Activated naive CD4-positive, alpha-beta T cell treated with anti-CD3 and anti-CD28 coated beads for 36 hours (primary cell): Measurements from ENCODE around the gene DDA1. TPM values are rescaled to one million over a fixed set of nuclear protein-coding genes. Genes with fewer than 3 reads are reported as not detected.

Experiments
- CTCF ChIA-PET: fragments of 350-600 bp; sonication (Branson Sonifier 250); formaldehyde crosslinking; loops from one replicate; lab custom pipeline; 2021; ENCODE audit warnings: antibody characterized with exemption; lab: Charles Lee
- DNase-seq: peaks from one replicate; pipeline ENCODE4 v3.0.0-alpha.2; 2020
- H3K27ac Mint-ChIP-seq: one replicate; pipeline ENCODE4 v1.8.0; 2021; ENCODE audit warnings: mild to moderate bottlenecking, mixed read lengths
- H3K27me3 Mint-ChIP-seq: one replicate; pipeline ENCODE4 v1.8.0; 2021; ENCODE audit warnings: low read depth, mixed read lengths
- H3K36me3 Mint-ChIP-seq: one replicate; pipeline ENCODE4 v1.8.0; 2021; ENCODE audit warnings: low read depth, mixed read lengths
- H3K4me1 Mint-ChIP-seq: one replicate; pipeline ENCODE4 v1.8.0; 2021; ENCODE audit warnings: low read depth, mixed read lengths
- H3K4me3 Mint-ChIP-seq: one replicate; pipeline ENCODE4 v1.8.0; 2021; ENCODE audit warnings: mild to moderate bottlenecking, moderate library complexity, mixed read lengths
- H3K9me3 Mint-ChIP-seq: one replicate; pipeline ENCODE4 v1.8.0; 2021; ENCODE audit warnings: mixed read lengths
- intact Hi-C: fragments of 100-400 bp; cut with micrococcal nuclease; formaldehyde crosslinking; loops from one replicate; pipeline ENCODE4 v1.15.1; 2023
- total RNA-seq, 2 experiments: library from RNA; stranded (reverse); gene quantifications; one replicate each; pipeline ENCODE4 v1.2.3, GENCODE V29; 2021

DDA1 gene
- total RNA-seq, 2 experiments from 2014 or later = 26.2 to 28.6 TPM

DNA sequence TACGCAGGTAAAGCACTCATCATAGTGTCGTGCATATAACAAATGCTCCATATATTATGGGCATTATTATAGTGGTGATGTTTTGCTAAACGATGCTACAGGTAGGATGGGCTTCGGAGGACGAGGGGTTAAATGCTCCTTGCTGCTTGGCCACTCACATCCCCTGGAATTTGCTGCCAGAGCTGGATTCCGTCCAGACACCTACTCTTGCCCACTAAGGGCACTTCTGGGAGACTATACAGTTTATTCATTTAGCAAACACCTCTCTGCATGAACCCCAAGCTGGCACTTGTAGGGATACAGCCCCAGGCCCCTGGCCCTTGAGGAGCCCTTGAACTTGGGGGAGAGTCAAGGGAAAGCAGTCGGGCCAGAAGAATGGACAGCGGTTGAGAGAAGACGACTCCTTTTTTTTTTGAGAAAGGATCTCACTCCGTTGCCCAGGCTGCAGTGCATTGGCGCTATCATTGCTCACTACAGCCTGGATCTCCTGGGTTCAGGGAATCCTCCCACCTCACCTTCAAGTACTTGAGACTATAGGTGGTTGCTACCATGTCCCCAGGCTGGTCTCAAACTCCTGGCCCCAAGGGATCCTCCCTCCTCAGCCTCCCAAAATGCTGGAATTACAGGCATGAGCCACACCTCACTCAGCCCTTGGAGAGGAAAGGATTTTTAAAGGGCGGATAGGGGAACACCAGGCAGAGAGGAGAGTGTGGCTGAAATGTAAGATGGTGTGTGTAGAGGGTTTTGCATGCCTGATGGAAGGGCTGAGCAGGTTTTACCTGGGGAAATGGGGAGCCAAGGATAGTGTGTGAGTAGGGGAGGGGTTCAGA, 4.8 kb upstream of the DDA1 start:
- peak overlapping the region; percentile 88 for H3K27ac Mint-ChIP-seq
- peaks cover 41% of the 10 kb centered on the region for H3K4me1 Mint-ChIP-seq
- H3K4me3 Mint-ChIP-seq = peak overlapping the region; percentile 89
- no peaks in the 10 kb centered on the region for H3K27me3 Mint-ChIP-seq
- no peaks in the 10 kb centered on the region for H3K9me3 Mint-ChIP-seq
- H3K36me3 Mint-ChIP-seq = no peaks in the 10 kb centered on the region
- CTCF ChIA-PET = interaction anchor here (0.6 to 2.5 kb wide), 10 partner anchors 10 to 644 kb away, joined by 3 to 10 read pairs (median 6); no protein-coding TSS in a partner anchor
- intact Hi-C loops = loop anchor here (1.0 to 10.0 kb wide), 7 partner anchors 12 to 470 kb away; partner anchors contain the start of genes BABAM1, GTPBP3 and PGLS
- no peak for DNase-seq

DNA sequence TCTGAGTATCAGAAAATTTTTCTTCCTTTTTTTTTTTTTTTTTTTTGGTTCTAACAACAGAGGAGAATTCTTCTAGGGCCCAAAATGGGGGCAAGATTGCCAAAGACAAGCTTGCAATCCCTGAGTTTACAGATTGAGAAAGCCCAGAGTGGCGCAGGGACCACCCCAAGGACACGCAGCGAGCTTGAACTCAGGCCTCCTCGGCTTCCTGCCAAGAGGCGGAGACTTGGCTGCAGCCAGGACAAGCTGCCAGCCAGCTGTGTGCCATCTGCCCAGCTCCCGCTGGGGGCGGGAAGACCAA, 4.2 kb upstream of the DDA1 start:
- CTCF ChIA-PET = interaction anchor here (0.6 to 1.3 kb wide), 8 partner anchors 11 to 1820 kb away, joined by 3 to 7 read pairs (median 6); no protein-coding TSS in a partner anchor
- H3K36me3 Mint-ChIP-seq = no peaks in the 10 kb centered on the region
- H3K27ac Mint-ChIP-seq = peak overlapping the region; percentile 88
- no peaks in the 10 kb centered on the region for H3K27me3 Mint-ChIP-seq
- no peak for DNase-seq
- H3K4me3 Mint-ChIP-seq = peak overlapping the region; percentile 89
- intact Hi-C loops = loop anchor here (1.0 to 10.0 kb wide), 7 partner anchors 13 to 470 kb away; partner anchors contain the start of genes BABAM1, GTPBP3 and PGLS
- no peaks in the 10 kb centered on the region for H3K9me3 Mint-ChIP-seq
- peaks cover 42% of the 10 kb centered on the region for H3K4me1 Mint-ChIP-seq

DNA sequence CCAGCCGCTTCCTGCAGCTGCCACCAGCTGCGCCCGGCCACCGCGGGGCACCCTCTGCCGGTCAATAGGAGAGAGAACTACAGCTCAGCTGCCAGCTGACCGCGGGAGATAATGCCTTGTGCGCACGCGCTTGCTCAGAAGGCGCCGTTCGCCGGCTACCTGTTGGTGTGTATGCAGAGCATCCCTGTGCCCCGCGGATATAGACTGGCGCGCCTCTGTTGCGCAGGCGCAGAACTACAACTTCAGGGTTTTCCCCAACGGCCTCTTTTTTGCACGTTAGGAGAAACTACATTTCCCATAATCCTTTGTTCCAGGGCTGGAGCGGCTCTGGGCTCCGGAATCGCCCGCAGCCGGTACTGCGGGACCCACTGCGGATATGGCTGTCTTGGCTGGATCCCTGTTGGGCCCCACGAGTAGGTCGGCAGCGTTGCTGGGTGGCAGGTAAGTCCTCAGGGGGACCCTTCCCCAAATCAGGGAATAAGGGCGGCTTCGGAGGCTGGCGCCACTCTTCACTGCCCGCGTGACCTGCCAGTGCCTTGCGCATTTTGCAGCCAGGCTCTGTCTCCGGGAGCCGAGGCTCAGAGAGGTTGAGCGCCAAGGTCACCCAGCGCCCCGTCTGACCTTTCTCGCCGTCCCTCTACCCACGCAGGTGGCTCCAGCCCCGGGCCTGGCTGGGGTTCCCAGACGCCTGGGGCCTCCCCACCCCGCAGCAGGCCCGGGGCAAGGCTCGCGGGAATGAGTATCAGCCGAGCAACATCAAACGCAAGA, 3.7 kb upstream of the DDA1 start, which contains the start of gene MRPL34:
MRPL34 (plus strand) TSS at position 356 of the 768 bp plus-strand sequence; CDS start at position 377, 21 bp downstream.
- intact Hi-C loops = loop anchor here (1.0 to 10.0 kb wide), 7 partner anchors 13 to 471 kb away; partner anchors contain the start of genes BABAM1, GTPBP3 and PGLS
- H3K27ac Mint-ChIP-seq = peak within 1 kb of the TSS; percentile 88
- peak; percentile 97 for DNase-seq
- no peaks in the 10 kb centered on the region for H3K36me3 Mint-ChIP-seq
- H3K9me3 Mint-ChIP-seq = no peaks in the 10 kb centered on the region
- H3K27me3 Mint-ChIP-seq = no peaks in the 10 kb centered on the region
- CTCF ChIA-PET = interaction anchor here (0.6 to 1.3 kb wide), 9 partner anchors 12 to 1819 kb away, joined by 3 to 7 read pairs (median 6); no protein-coding TSS in a partner anchor
- peaks cover 48% of the 10 kb centered on the region for H3K4me1 Mint-ChIP-seq
- H3K4me3 Mint-ChIP-seq = peak within 1 kb of the TSS; percentile 89

DNA sequence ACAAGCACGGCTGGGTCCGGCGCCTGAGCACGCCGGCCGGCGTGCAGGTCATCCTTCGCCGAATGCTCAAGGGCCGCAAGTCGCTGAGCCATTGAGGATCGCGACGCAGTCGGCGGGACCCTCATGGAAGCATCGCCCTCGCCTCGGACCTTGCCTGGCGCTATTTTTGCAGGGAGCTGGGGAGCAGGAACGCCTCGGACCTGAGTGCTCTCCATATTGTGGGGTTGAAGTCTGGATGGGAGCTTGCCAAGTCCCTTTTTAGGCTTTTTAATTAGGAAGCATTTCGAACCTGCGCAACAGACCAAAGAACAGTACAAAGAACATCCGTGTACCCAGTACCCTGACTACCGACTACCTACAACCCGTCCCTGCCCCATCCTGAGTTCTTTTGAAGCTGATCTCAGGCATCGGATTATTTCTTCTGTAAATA, 3.1 kb upstream of the DDA1 start:
- intact Hi-C loops = loop anchor here (5.0 to 10.0 kb wide), 2 partner anchors 206 to 471 kb away; partner anchors contain the start of gene PGLS
- no peaks in the 10 kb centered on the region for H3K36me3 Mint-ChIP-seq
- CTCF ChIA-PET = interaction anchor here (1.0 kb wide), 1 partner anchor 79 kb away, joined by 5 read pairs; no protein-coding TSS in a partner anchor
- H3K27ac Mint-ChIP-seq = peak overlapping the region; percentile 88
- H3K9me3 Mint-ChIP-seq = no peaks in the 10 kb centered on the region
- peak overlapping the region; percentile 89 for H3K4me3 Mint-ChIP-seq
- no peak for DNase-seq
- no peaks in the 10 kb centered on the region for H3K27me3 Mint-ChIP-seq
- peaks cover 54% of the 10 kb centered on the region for H3K4me1 Mint-ChIP-seq

DNA sequence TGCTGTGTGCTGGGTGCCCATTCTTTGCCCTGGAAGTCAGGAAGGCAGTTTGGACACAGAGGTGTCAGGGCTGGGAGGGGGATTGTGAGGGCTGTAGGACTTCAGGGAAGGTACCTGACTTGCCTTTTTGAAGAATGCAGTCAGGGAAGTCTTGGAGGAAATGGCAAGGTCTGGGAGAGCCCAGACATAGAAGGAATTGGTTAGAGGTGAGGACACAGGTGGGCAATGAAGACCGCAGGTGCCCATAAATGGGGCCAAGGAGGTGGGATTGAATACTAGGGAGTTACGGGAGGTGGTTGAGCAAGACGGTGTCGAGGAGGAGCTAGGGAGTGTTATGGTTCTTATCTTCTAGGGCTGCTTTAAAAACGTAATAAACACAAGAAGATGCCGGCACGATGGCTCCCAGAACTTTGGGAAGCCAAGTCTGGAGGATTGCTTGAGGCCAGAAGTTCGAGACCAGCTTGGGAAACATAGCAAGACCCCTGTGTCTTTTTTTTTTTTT, 1.4 kb upstream of the DDA1 start:
- H3K27me3 Mint-ChIP-seq = no peaks in the 10 kb centered on the region
- CTCF ChIA-PET = interaction anchor here (0.6 kb wide), 1 partner anchor 47 kb away, joined by 3 read pairs; no protein-coding TSS in a partner anchor
- H3K36me3 Mint-ChIP-seq = peaks cover 5% of the 10 kb centered on the region
- H3K4me3 Mint-ChIP-seq = peak overlapping the region; percentile 27
- no peaks in the 10 kb centered on the region for H3K9me3 Mint-ChIP-seq
- H3K4me1 Mint-ChIP-seq = peaks cover 55% of the 10 kb centered on the region
- peak overlapping the region; percentile 61 for H3K27ac Mint-ChIP-seq
- intact Hi-C loops = loop anchor here (5.0 to 10.0 kb wide), 2 partner anchors 204 to 473 kb away; partner anchors contain the start of gene PGLS
- DNase-seq = no peak

DNA sequence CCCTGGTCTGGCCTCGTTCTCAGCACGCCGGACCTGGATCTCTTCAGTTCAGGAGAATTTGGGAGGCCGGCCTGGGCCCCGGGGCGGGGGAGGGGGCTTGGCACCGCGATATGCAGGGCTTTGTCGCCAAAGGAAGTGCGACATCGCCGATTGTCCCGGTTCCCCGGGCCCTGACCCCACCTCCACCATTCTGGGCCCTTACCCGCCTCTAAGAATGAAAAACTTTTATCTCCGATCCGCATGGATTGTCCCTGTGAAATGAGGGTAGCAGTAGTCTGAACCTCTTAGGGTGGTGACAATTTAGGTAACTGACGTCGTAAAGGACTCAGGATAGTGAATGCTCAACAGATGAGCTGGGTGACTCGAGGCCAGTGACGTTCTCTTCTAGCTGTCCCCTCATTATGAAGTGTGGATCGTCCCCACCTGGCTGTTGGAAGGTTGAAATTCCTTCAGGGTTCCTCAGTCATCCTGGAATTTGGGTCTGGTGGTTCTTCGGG, 650 bp downstream of the DDA1 start:
- H3K9me3 Mint-ChIP-seq = no peaks in the 10 kb centered on the region
- peak overlapping the region; percentile 97 for H3K4me3 Mint-ChIP-seq
- DNase-seq = no peak
- H3K4me1 Mint-ChIP-seq = peaks cover 42% of the 10 kb centered on the region
- intact Hi-C loops = loop anchor here (1.0 to 10.0 kb wide), 9 partner anchors 18 to 768 kb away; partner anchors contain the start of genes CHERP, GTPBP3, HAUS8 and MYO9B
- no peaks in the 10 kb centered on the region for H3K27me3 Mint-ChIP-seq
- CTCF ChIA-PET = interaction anchor here (2.1 kb wide), 1 partner anchor 16 kb away, joined by 6 read pairs; no protein-coding TSS in a partner anchor
- peaks cover 7% of the 10 kb centered on the region for H3K36me3 Mint-ChIP-seq
- H3K27ac Mint-ChIP-seq = peak overlapping the region; percentile 86

DNA sequence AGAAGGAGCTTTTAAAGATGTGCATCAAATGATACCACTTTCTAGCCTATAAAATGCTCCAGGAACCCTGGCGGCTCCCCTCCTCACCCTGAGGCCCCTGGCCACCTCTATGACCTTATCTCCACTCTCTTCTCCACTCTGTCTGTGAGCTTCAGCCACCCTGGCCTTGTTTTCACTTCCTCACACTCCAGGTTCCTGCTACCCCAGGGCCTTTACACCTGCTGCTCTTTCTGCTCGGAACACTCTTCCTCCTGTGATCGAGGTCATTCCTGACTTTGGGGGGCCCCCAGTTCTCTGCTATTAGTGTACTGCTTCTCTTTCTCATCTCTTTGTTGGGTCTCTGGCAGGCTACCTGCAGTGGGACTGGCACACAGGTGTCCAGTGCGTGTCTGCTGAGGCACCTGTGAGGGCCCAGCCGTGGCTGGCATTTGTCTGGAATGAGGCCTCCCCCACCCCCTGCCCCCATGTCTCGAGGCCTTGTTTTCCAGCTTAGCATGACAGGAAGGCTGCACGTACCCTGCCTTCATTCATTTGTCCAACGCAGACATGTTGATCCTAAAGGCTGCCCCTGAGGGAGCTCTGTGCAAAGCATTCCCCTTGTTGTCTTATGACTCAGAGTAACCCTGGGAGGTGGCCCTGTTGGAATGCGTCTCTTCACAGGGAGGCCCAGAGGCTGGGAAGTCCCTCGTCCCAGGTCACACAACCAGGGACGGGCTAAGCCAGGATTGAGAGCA, 2.3 kb downstream of the DDA1 start:
- Mint-ChIP-seq H3K4me3 (peak overlapping the region; percentile 41), H3K9me3 (no peaks in the 10 kb centered on the region), H3K27me3 (no peaks in the 10 kb centered on the region), H3K36me3 (peaks cover 15% of the 10 kb centered on the region), H3K27ac (no peak overlapping the region), H3K4me1 (peaks cover 36% of the 10 kb centered on the region)
- DNase-seq = no peak
- CTCF ChIA-PET = interaction anchor here (1.0 kb wide), 1 partner anchor 31 kb away, joined by 3 read pairs; no protein-coding TSS in a partner anchor
- intact Hi-C loops = no loop called here

DNA sequence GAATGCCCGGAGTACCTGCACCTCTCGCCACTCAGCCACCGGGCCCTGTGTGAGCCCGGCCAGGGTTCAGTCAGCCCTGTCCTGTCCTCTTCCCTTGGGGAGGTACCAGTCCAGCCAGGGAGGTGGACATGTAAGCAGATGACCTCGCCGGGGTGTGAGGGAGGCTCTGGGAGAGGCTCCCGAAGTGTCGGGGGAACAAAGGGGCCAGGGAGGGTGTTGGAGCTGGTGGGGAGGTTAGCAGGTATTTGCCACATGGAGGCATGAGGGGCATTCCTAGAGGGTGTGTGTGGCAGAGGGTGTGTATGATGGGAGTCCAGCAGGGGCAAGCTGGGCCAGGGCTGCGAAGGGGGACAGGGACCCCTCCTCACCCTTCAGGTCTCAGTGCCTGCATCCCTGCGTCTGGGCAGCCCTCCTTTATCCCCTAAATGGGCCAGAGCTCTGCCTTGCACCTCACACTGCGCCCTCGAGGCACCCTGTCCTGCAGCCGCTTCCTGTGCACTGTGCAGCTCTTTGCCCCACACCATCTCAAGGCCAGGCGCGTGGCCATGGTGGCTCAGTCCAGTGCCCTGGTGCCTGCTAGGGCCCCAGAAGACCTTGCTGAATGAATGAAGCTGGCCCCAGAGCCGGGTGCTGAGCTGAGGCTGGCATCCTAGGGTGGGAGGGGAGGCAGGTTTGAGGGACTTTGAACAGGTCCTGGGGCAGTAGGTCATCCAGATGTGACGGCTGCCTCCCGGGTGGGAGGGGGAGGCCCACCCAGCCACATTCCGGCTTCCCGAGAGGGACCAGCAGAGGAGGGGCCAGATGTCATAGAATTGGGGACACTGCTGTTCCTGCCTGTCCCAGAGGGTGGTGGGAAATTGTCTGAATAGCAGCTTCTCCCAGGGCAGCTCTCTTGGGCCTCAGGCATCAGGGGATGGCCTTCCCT, 3.1 kb downstream of the DDA1 start:
- Mint-ChIP-seq H3K4me3 (no peak overlapping the region), H3K27me3 (no peaks in the 10 kb centered on the region), H3K4me1 (peaks cover 31% of the 10 kb centered on the region), H3K36me3 (peaks cover 16% of the 10 kb centered on the region), H3K27ac (no peak overlapping the region), H3K9me3 (no peaks in the 10 kb centered on the region)
- CTCF ChIA-PET = no interaction called here
- DNase-seq = no peak
- intact Hi-C loops = no loop called here

DNA sequence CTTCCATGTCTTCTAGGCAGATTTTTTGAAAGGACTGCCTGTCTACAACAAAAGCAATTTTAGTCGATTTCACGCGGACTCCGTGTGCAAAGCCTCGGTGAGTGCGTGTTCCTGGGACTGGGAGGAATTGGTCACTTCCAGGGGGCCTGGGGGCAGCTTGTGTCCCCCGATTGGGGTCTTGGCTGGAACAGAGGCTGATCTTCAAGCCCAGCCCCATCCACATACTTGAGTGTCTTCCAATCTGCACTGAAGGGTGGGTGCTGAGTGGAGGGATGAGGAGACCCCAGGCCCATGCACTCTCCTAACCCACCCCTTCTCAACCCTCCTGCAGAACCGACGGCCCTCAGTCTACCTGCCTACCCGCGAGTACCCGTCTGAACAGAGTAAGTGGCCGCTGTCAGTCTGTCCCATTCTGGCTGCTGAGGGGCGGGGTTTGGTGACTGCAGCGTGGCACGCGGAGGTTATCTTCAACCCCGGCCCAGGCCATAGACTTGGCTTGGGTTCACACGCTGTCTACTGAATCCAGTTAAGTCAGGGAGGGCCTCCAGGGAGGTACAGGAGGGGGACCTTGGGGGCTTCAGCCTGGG, 4.7 kb downstream of the DDA1 start:
- DNase-seq = no peak
- Mint-ChIP-seq H3K9me3 (no peaks in the 10 kb centered on the region), H3K4me1 (peaks cover 23% of the 10 kb centered on the region), H3K27ac (no peak overlapping the region), H3K27me3 (no peaks in the 10 kb centered on the region), H3K4me3 (no peak overlapping the region), H3K36me3 (peaks cover 16% of the 10 kb centered on the region)
- intact Hi-C loops = no loop called here
- CTCF ChIA-PET = interaction anchor here (0.6 kb wide), 2 partner anchors 233 to 340 kb away, joined by 3 read pairs; no protein-coding TSS in a partner anchor

DNA sequence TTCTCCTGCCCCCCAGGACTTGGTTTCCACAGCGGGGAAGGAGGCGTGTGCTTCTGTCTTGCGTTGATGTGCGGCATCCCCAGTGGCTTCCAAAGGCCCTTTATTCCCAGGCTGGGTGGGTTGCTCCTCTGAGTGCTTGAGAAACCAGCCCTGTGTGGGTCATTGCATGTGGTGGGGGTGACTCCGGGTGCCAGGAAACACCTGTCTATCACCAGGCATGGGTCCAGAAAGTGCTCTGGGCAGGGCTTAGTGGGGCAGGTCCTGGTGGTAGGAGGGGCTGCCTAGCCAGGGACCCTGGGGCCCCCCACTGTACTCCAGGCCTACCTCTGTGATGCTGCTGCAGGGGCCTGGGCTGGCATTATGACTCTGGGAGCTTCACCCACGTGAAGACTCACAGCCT, 9.6 kb downstream of the DDA1 start:
- Mint-ChIP-seq H3K27ac (no peak overlapping the region), H3K36me3 (peaks cover 24% of the 10 kb centered on the region), H3K9me3 (no peaks in the 10 kb centered on the region), H3K4me1 (peaks cover 9% of the 10 kb centered on the region), H3K27me3 (no peaks in the 10 kb centered on the region), H3K4me3 (no peak overlapping the region)
- CTCF ChIA-PET = no interaction called here
- intact Hi-C loops = no loop called here
- no peak for DNase-seq
